SU-DHL-6 (cell line): Measurements from ENCODE around the gene MLC1.

Experiments
- H2AFZ ChIP-seq: fragments of 200-600 bp; sonication (generic); 2 replicates; pipeline ENCODE4 v1.6.1; 2014; ENCODE audit warnings: low read depth, mild to moderate bottlenecking, moderate library complexity, mixed read lengths, antibody characterized with exemption, low read length; ENCODE audit not compliant: severe bottlenecking
- H3F3A ChIP-seq: fragments of 200-600 bp; shearing (Covaris generic); 2 replicates; pipeline ENCODE4 v1.6.0; 2016; ENCODE audit warnings: antibody characterized with exemption, mild to moderate bottlenecking; ENCODE audit not compliant: insufficient read depth
- H3K27ac ChIP-seq: fragments of 200-600 bp; sonication (generic); 2 replicates; pipeline ENCODE4 v1.5.1; 2016; ENCODE audit warnings: low read depth, mild to moderate bottlenecking, low read length, moderate library complexity, mixed read lengths
- H3K27me3 ChIP-seq: fragments of 200-600 bp; sonication (generic), shearing (Covaris generic); 2 replicates; pipeline ENCODE4 v1.6.0; 2014; ENCODE audit warnings: mild to moderate bottlenecking, low read length
- H3K36me3 ChIP-seq: fragments of 200-600 bp; sonication (generic); 2 replicates; pipeline ENCODE4 v1.6.1; 2014; ENCODE audit warnings: mild to moderate bottlenecking, low read length, mixed read lengths
- H3K4me2 ChIP-seq: fragments of 300-600, 200-600 bp; shearing (Covaris generic), sonication (generic); 2 replicates; pipeline ENCODE4 v1.6.0; 2014; ENCODE audit warnings: low read length, low read depth, mild to moderate bottlenecking; ENCODE audit not compliant: poor library complexity, severe bottlenecking
- H3K4me3 ChIP-seq: fragments of 200-600 bp; sonication (generic); 2 replicates; pipeline ENCODE4 v1.5.1; 2014; ENCODE audit warnings: antibody characterized with exemption, low read length, mild to moderate bottlenecking, mixed read lengths; ENCODE audit not compliant: insufficient read depth, poor library complexity, severe bottlenecking
- H3K79me2 ChIP-seq: fragments of 200-600 bp; sonication (generic); 2 replicates; pipeline ENCODE4 v1.6.1; 2014; ENCODE audit warnings: mild to moderate bottlenecking, low read length, moderate library complexity; ENCODE audit not compliant: insufficient read depth
- H3K9ac ChIP-seq: fragments of 200-600 bp; sonication (generic); 2 replicates; pipeline ENCODE4 v1.7.0; 2014; ENCODE audit warnings: mild to moderate bottlenecking, low read length
- H3K9me2 ChIP-seq: fragments of 200-600 bp; sonication (generic); replicated peaks from 2 replicates; pipeline ENCODE4 v1.6.1; 2014; ENCODE audit warnings: low read length; ENCODE audit not compliant: insufficient read depth
- H3K9me3 ChIP-seq: fragments of 200-600 bp; sonication (generic); 2 replicates; pipeline ENCODE4 v1.6.1; 2014; ENCODE audit warnings: low read length, mixed read lengths; ENCODE audit not compliant: insufficient read depth
- H4K20me1 ChIP-seq: fragments of 200-600 bp; sonication (generic); 2 replicates; pipeline ENCODE4 v1.6.1; 2014; ENCODE audit warnings: low read depth, mild to moderate bottlenecking, antibody characterized with exemption, low read length, moderate library complexity, mixed read lengths
- EZH2phosphoT487 ChIP-seq: fragments of 200-600 bp; sonication (generic), shearing (Covaris generic); conservative IDR thresholded peaks from 2 replicates; pipeline ENCODE4 v1.6.1; 2018; ENCODE audit warnings: mild to moderate bottlenecking, antibody characterized with exemption, low read length, moderate library complexity, mixed read lengths
- TF ChIP-seq, protein P1 (sequence below): fragments of 200-600 bp; sonication (generic); IDR thresholded peaks from one replicate; pipeline ENCODE4 v1.5.1; 2017; ENCODE audit warnings: antibody characterized with exemption, mild to moderate bottlenecking, low read length, moderate library complexity; ENCODE audit not compliant: insufficient read depth, poor library complexity, severe bottlenecking

Gene MLC1

DNA sequence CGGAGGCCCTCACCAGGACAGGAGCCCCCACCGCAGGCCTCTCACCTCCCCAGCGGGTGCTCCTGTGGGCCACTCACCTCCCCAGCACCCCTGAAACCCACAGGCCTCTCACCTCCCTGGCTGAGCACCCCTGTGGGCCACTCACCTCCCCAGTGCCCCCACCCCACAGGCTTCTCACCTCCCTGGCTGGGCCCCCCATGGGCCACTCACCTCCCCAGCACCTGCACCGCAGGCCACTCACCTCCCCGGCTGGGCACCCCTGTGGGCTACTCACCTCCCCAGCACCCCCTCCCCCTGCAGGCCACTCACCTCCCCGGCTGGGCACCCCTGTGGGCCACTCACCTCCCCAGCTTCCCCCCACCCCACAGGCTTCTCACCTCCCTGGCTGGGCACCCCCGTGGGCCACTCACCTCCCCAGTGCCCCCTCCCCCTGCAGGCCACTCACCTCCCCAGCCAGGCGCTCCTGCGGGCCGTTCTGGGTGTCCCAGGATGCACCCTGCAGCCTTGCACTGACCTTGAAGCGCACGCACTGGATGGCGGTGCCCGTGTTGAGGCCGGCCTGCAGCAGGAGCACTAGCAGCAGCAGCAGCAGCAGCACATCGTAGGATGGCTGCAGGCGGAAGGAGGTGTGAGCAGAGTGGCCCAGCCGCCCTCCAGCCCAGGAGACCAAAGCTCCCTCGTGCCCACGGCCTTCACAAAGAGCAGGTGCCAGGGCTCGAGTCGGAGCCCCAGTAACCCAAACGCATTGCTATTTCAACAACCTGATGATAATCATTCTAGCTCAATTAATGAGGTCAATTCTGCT, 21.4 kb downstream of the MLC1 start:
- H3K4me3 ChIP-seq: no peak overlapping the region
- H3F3A ChIP-seq: no peaks in the 10 kb centered on the region
- no peaks in the 10 kb centered on the region for H3K36me3 ChIP-seq
- no peaks in the 10 kb centered on the region for H4K20me1 ChIP-seq
- no peak overlapping the region for H2AFZ ChIP-seq
- no peaks in the 10 kb centered on the region for H3K27me3 ChIP-seq
- H3K9ac ChIP-seq: no peak overlapping the region
- H3K9me2 ChIP-seq: no peaks in the 10 kb centered on the region
- no peak overlapping the region for H3K27ac ChIP-seq
- no peaks in the 10 kb centered on the region for H3K9me3 ChIP-seq
- TF ChIP-seq, protein P1, sequence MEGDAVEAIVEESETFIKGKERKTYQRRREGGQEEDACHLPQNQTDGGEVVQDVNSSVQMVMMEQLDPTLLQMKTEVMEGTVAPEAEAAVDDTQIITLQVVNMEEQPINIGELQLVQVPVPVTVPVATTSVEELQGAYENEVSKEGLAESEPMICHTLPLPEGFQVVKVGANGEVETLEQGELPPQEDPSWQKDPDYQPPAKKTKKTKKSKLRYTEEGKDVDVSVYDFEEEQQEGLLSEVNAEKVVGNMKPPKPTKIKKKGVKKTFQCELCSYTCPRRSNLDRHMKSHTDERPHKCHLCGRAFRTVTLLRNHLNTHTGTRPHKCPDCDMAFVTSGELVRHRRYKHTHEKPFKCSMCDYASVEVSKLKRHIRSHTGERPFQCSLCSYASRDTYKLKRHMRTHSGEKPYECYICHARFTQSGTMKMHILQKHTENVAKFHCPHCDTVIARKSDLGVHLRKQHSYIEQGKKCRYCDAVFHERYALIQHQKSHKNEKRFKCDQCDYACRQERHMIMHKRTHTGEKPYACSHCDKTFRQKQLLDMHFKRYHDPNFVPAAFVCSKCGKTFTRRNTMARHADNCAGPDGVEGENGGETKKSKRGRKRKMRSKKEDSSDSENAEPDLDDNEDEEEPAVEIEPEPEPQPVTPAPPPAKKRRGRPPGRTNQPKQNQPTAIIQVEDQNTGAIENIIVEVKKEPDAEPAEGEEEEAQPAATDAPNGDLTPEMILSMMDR: no peak
- no peak for TF ChIP-seq EZH2phosphoT487
- H3K79me2 ChIP-seq: no peaks in the 10 kb centered on the region
- no peak overlapping the region for H3K4me2 ChIP-seq

DNA sequence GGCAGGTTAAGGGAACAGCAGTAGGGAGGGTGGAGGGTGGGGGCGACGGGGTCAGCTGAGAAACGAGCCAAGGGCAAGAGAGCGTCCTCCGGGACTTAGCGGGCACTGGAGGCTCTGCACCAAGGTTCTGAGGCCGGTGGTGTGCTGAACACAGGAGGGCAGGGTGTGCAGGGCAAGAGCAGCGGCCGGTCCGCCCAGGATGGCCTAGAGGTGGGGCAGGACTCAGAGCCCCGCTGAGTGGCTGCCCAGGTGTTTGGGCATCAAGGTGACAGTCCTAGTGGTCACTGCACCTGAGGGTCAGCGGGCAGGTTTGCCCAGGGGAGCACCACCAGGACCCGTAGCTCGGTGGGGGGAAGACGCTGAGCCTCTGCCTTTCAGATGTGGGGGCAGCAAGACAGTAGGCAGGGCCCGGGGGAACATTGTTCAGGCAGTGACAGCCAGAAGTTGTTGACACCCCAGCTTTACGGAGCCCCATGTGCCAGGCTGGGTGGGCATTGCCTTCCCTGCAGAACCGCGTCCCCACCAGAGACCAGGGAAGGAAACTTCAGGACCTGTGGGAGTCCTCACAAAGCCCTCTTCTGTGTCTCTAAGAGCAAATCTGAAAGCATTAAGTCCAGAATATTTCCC, 22.6 kb downstream of the MLC1 start:
- Histone ChIP-seq H3K4me2 (no peak overlapping the region), H3K9me3 (no peaks in the 10 kb centered on the region), H3F3A (no peaks in the 10 kb centered on the region), H2AFZ (no peak overlapping the region), H3K36me3 (no peaks in the 10 kb centered on the region), H3K9me2 (no peaks in the 10 kb centered on the region), H3K27me3 (no peaks in the 10 kb centered on the region), H3K79me2 (no peaks in the 10 kb centered on the region), H4K20me1 (no peaks in the 10 kb centered on the region), H3K4me3 (no peak overlapping the region), H3K27ac (no peak overlapping the region), H3K9ac (no peak overlapping the region)
- TF ChIP-seq EZH2phosphoT487: no peak
- TF ChIP-seq, protein P1: no peak

DNA sequence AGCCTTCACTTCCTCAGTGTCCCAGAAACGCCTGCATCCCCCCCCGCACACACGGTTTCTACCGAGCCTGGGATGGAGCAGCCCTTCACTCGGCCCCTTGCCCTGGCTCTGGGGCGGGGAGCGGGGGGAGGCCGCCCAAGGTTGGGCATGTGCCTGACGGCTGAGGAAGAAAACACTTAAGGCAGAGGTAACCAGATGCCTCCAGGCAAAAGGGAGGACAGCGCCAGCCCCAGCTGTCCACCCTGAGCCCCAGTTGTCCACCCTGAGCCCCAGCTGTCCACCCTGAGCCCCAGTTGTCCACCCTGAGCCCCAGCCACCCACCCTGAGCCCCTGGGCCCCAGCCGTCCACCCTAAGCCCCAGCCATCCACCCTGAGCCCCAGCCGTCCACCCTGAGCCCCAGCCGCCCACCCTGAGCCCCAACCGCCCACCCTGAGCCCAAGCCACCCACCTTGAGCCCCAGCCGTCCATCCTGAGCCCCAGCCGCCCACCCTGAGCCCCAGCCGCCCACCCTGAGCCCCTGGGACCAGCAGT, 23.3 kb downstream of the MLC1 start:
- Histone ChIP-seq H2AFZ (no peak overlapping the region), H4K20me1 (no peaks in the 10 kb centered on the region), H3K36me3 (no peaks in the 10 kb centered on the region), H3K4me2 (no peak overlapping the region), H3K79me2 (no peaks in the 10 kb centered on the region), H3F3A (no peaks in the 10 kb centered on the region), H3K9me3 (no peaks in the 10 kb centered on the region), H3K27me3 (no peaks in the 10 kb centered on the region), H3K9me2 (no peaks in the 10 kb centered on the region), H3K27ac (no peak overlapping the region), H3K4me3 (no peak overlapping the region), H3K9ac (no peak overlapping the region)
- no peak for TF ChIP-seq EZH2phosphoT487
- TF ChIP-seq, protein P1: no peak
